ENCODE data around the gene PLXND1.

The PLXND1 gene

DNA sequence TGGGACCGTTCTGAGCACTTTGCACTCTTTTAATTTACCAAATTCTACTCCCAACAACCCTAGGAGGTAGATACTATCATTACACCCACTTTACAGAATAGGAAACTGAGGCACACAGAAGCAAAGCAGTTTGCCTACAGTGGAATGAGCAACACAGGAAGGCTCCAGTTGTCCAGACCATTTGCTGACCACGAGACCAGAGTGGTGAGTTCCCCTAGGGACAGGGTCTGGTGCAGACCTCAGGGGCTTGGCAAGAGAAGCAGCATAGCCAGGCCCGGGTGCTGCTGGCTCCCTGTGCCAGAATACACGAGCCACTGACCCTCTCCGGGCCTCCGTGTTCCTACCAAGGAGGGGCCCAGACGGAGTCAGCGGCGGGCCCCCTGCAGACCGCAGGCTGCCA is 26.5 kb downstream of the PLXND1 start:
- no peak for DNase-seq

DNA sequence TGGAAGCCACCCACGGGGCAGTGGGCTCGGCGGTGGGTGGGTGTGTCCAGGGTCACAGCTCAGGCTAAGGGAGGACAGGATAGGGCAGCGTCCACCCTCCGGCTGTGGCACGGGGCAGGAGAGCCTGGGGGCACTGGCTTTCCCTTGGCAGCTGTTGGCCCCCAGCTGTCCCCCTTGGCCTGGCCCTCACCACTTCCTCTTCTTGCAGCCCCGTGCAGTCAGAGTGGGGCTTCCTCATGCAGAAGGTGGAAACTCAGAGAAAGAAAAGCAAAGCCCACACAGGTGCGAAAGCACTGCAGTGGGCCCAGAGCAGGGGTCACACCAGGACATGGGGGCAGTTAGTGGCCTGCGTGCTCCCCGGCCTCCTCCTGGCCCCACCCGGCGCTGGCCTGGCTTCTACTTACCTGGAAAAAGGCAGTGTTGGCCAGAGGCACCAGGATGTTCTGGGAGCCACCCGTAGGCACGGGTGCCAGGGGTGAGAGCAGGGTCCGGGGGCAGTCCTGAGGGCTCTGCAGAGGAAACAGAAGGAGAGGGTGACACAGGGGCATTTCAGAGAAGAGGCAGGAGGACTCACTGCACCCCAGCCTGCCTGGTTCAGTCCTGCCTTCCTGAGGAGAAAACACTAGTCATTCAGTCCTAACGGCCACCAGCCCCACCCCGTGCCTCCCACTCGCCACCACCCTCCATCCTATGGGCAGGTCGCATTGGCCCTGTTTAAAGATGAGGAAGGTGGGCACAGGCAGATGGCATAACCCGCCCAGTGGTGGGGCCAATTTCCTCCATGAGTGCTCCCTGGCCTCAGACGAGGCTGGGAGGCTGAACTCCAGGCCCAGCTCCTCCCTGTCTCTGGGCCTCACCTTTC is 28.3 kb downstream of the PLXND1 start:
- DNase-seq = no peak

DNA sequence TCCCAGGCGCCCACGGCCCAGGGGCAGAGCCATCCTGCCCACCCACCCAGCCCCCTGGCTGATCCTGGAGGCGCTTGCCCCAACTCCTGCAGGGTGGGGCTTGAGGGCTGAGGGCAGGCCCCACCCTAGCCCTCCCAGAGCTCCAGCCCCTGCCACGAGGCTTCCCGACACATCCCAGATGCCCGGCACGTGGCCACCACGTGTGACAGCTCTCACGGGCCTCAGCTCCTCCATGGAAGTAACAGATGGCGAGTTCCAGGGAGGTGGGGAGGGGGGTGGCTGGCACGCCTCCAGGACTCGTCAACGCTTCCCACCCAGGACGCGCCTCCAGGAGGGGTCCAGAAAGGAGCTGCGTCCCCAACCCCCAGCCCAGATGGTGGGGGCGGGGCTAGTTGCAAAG is 29.1 kb downstream of the PLXND1 start:
- no peak for DNase-seq

DNA sequence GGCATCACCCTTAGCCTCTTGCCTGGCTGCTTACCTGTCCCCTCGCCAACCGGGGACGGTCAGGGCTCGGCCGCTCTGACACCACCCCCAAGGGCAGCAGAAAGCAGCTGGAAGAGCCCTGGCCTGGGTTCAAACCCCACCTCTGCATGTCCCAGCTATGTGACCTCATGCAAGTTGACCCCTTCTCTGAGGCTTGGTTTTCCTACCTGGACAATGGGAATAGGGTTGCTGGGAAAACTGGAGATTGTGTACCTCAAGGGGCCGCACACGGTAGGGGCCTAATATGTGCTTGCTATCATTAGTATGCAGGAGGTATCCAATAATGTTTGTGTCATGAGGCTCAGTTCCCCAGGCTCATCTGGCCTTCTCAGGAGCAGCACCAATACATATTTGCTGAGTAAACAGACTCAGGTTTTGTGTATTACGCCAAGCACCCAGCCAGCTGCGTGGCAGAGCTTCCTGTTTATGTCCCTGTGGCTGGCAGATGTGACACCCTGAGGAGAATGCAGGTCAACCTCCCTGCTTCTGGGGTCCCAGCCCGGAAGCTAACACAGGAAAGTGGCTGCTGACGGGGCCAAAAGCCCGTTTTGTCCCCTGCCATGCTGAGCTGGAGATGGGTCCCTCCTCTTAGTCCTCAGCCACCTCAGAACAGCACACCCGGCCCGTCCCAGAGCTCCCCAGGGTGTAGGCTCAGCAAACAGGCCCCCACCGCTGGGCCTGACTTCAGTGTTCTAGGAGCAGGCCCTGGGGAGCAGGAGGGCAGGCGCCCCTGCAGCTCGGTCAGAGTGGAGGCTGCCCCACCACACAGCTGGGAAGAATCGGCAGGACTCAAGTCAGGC is 29.7 kb downstream of the PLXND1 start:
- DNase-seq = no peak

DNA sequence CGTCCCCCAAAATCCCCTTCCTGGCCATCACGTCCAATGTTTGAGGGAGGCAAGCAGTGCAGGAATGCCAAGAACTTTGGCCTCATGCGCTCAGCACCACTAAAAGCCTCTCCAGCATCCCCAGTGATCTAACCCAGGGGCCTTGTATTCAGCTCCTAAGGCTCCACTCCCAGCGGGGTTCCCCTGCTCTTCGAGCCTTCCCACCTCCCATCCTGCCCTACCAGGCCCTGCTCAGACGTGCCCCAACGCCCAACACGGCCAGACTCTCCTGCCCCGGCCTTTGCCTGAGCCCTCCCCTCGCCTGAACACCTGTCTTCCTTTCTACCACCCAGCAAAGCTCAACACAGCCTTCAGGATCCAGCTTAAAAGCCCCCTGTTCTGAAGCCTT is 30.5 kb downstream of the PLXND1 start:
- DNase-seq = no peak

DNA sequence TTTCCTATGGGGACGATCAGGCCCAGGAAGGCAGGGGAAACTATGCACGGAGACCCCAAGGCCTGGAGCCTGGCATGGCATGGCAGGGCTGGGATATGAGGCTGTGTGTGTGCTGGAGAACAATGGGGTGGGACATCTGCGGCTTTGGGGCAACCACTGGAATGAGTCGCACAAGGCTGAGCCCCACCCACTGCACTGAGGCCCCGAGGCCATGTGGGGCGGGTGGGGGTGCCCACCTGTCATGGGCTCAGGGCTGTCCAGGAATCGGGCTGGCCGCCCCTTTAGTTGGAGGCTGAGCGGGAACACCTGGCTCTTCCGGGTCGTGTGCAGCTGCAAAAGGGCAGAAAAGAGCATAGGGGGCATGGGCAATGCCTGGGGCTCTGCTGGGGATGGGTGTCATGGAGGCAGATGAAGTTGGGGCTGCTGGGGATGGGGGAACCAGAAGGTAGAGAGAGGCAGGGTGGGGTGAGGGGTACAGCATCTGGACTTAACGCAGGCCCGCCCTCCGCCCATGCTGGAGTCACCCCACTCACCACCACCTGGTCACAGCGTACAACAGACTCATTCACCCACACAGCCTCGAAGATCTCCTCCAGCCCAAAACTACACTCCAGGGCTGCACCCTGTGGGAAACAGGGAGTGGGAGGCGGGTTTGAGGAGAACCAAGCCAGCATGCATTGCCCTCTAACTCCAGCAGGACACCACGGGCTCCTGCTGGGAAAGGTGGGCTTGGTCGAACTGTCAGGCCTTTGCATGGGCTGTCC is 31.1 kb downstream of the PLXND1 start:
- no peak for DNase-seq

DNA sequence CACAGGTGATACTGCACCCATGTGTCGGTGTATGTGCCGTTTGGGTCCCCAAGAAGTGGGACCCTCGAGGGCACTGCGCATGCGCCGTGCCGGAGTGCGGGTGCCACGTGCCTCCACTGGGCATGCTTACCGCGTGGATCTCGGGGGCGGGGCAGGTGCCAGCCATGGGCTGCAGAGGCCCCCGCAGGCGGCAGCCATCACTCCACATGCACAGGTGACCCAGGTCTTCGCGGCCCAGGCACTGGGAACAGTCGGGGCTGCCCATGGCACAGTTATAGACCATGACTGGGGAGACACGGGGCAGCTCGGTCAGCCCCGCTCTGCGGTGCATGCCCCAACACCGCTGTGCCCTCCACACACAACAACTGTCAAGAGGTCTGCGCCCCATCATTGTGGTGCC is 32.3 kb downstream of the PLXND1 start:
- no peak for DNase-seq

DNA sequence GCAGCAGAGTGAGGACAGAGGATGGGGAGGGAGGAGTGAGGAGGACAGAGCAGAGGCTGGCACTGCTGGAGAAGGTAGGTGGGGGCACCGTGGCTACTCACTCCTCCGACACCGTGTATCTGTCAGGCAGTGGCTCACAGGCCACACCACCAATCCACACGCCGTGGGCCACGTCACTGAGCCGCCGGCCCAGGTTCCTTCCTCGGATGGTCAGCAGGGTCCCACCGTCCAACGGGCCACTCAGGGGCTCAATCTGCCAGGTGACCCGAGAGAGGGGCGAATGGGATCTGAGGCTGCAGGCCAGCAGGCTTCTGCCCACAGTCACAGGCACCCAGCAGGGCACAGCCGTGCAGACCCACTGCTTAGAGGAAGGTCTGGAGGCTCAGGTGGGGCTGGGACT is 33.0 kb downstream of the PLXND1 start:
- DNase-seq = no peak

DNA sequence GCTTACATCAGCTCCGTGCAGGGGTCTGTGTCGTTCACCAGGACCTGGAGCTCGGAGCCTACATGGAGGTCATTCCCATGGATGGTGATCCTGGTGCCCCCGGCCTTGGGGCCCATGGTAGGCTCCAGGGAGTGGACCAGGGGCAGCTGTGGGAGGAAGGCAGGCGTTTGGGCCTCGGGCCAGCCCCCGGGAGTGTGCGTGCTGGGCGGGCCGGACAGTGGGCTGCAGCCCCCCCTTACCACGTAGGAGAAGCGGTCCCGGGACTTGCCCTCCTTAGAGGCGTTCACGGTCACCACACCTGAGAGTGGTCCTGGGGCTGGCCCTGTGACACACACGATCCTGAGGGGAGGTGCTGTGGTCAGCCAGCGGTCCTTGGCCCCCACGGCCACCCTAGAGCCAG is 33.9 kb downstream of the PLXND1 start:
- DNase-seq = no peak

DNA sequence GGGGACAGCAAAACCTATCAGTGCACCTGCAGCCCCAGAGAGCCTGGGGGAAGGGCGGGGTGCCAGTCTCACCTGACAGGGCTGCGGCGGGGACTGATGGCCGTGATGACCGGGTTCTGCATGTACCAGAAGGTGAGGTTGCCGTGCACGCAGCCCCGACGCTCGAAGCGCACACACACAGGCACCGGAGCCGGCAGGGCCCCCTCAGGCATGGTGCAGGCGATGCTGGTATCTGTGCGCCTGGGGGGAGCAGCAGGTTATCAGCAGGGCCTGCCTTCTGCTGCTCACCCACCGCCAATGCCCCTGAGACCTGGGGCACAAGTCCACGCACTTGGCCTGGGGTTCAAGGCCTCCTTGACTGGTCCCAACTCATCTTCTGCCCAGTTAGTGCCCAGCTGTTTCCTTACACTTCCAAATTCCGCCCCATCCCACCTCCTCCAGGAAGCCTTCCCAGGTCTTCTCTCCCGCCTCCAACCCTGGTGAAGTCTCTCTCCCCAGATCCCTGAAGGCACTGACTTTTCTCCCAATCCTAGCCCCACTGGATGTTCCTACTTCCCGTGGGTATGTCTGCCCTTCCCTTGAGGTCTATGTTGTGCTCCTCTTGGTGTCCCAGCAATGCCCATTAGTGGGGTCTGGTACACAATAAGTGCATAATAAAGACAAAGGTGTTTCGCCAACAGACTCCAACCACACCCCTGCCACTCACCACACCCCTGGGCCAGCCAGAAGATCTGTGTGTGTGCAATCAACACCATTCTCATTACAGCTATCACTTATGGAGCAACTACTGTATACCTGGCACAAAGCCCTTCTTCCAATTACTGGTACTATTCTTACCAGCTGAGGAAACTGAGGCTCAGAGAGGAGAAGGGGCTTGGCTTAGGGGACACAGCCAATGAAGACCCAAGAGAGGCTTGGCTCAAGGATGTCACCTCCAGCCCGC is 34.6 kb downstream of the PLXND1 start:
- no peak for DNase-seq

DNA sequence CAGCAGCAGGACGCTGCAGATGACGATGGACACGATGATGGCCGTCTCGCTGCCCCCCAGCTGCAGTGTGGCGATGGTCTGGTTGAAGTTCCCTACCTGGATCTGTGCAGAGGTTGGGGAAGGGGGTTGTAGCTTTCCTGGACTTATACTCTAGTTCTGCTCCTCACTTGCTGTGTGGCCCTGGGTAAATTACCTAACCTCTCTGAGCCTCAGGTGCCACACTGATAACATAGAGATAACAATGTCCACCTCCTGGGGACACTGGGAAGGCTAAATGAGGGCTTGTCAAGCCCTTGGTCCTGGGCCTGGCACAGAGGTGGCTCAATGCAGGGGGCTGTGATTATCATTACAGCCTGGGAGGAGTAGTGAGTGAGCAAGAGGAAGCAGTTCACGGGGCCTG is 36.6 kb downstream of the PLXND1 start:
- no peak for DNase-seq

DNA sequence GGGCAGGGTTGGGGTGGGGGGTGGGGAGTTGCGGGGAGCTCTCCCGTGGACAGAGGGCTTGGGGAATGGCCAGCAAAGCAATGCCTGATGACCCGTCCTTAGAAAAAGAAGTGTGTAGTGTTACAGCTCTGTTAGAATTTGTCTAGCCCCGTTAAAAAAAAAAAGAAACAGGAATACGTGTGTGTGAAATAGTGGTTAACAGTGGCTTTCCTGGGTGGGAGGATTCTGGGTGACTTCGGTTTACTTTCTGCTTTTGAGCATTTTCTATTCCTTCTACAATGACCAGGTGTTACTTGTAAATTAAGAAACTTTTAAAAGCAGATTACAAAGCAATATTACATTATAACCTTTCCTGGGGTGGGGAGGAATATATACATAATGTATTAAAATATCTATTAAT is 38.5 kb downstream of the PLXND1 start:
- no peak for DNase-seq

DNA sequence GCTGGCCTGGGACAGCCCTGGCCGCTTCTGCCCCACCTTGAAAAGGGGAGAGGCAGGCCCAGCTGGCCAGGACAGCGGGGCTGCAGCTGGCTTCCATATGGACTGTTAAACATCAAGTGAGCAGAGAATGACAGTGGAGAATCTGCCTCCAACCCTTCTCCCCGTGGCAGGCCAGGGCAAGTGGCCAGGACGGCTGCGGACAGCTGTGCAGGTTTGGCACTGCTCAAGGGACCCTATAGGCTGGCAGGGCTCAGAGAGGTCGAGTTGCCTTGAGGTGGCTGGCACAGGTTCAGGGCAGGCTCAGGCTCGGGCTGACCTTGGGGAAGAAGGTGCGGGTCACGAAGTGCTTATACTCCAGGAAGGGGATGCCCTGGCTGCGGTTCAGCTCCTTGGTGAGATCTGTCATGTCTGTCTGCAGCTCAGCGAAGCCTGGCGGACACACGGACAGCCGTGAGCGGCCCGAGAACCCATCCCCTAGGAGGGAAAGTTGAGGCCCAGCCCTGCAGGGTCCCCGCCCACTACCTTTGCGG is 39.2 kb downstream of the PLXND1 start:
- no peak for DNase-seq

DNA sequence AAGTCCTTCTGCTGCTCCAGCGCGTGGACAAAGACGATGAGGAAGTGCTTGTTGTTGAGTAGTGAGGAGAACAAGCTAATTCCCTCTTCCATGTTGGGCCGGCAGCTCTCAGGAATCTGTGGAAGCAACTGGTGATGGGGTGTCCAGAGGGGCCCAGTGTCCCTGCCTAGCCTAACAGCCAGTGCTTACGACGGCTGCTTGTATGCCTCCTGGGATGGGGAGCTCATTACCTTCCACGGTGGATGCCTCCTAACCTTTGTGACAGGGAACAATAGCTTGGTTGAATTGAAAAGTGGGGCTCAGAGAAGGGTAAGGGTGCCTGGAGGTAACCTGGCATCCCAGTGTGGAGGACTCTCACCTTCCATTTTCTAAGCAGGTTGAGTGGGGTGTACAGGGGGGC is 40.6 kb downstream of the PLXND1 start:
- DNase-seq = no peak

DNA sequence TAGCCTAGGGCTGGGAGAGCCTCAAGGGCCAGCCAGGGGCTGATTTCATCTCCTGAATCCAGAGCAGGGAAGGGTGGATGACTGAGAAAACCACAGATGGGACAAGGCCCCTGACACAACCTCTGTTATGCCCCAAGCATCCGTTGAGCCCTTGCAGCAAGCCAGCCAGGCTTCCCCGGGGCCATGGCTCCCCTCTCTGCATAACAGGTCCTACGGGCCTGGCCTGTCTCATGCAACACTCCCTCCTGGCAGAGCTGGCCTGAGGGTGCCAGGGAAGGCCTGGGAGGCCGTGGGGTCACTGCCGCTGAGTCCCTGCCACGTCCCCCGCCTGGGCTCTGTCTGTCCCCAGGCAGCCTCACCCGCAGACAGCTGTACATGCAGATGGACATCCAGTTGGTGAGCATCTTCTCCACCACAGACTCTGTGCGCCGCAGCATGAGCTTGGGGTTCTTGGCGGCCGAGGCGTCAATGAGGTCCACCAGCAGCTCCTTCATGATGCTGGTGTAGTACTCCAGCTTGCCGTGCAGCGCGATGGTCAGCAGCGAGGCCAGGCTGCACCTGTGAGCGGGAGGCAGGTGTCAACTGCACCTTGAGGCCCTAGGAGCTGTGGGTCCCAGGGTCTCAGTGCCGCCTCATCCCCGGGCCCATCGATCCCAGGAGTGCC is 41.4 kb downstream of the PLXND1 start:
- no peak for DNase-seq

DNA sequence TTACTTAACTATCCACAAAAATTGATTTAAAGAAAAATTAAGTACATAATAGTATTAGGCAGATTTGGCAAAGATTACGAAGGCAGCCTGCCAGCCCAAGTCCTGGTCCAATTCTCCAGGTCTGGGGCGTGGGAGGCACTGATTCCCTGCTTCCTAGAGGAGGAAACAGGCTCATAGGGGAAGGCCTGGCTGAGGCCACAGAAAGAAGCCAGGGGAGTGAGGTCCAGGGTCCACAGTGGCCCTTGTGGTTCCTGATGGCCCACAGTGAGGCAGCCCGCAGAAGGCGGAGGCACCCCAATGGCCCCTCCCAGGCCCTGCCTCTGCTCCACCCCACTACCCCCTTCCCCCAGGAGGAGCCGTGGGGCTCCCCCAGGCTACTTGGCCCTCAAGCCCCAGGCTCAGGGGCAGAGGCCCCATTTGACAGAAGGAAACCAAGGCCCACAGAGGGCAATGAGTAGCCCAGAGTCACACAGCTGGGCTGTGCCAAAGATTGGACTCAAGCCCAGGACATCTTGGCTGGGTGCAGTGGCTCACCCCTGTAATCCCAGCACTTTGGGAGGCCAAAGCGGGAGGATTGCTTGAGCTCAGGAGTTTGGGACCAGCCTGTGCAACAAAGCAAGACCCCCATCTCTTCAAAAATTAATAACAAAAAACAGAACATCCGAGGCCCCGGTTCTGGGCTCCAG is 42.5 kb downstream of the PLXND1 start:
- DNase-seq = no peak

DNA sequence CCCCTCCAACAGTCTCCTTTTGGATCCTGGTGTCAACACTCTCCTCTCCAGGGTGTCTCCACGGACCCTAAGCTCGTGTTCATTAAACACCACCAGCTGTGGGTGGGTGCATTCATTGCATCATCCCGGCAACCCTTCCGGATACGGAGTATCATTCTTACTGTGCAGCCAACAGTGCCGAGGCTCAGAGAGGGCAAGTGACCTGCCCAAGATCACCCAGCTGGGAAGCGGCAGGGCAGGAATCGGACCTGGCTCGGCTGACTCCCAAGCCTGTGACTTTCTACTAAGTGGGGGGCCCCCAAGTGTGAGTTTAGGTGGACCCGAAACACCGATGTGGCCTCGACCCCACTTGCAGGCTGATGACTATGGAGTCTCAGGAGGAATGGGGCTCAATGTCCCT is 43.1 kb downstream of the PLXND1 start:
- no peak for DNase-seq

DNA sequence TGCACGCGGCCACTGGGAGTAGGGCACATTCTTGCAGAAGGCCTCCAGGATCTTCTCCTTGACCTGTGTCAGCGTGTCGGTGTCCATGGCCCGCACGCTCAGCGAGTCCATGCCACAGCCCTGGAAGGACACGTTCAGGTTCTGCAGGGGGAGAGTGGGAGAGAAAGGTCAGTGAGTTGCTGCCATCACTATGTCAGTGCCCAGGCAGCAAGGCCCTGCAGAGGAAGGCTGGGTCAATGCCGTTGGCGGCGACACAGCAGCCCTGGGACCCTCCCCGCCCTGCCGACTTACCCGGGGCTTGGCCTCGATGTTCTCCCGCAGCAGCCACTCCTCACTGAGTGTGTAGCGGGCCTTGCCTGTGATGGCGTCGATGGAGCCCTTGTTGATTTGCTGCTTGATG is 43.7 kb downstream of the PLXND1 start:
- DNase-seq = no peak

DNA sequence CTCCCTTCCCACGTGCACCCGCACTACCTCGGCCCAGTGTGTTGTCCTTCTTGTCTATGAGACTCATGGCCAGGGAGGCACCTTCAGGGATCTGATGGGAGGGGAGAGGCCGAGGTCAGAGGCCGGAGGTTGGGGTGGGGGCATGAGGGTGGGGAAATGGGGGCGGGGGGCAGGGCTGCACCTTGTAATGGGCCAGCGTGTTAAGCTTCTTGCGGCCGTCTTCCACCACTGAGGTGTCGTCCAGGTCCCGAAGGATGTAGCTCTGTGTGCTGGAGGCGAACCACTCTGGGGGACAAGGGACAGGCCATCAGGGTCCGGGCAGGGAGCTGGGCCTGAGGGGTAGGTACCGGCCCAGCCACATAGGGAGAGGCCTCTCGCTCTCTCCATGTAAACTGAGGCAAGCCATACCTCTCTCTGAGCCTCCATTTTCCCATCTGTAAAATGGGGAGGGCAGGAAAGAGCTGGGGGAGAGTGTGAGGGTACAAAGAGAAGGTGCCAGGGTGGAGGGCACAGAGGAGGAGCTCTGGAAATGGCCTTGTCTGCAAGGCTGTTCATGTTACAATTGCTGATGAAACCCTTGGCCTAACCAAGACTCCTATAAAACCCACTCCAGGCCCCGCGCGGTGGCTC is 44.7 kb downstream of the PLXND1 start:
- no peak for DNase-seq

DNA sequence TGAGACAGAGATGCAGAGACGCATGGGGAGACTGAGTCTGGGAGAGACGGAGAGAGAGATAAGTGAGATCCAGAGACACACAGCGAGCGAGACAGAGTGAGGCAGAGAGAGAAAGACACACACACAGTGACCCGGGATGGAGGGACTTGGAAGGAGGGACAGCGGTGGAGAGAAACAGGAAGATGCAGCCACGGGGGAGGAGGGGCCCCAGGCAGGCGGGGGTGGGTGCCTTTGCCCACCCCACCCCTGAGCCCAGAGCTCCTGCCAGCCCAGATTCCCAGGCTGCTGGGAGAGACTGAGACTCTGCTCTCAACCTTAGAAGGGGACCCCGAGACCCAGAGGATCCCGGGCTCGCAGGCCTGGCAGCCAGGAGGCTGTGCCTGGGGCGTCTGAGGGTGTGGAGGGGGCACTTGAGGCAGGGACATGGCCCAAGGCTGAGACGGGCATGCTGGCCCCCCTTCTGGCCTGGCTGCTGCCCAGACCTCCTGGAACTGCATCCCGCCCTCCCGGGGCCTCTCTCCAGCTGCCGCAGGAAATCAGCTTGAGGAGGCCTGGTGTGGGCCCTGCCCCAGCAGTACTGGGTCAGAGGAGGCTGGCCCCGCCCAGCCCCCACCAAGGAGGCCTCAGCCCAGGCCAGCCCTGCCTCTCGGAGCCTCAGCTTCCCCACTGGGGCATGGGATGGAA is 45.4 kb downstream of the PLXND1 start:
- no peak for DNase-seq
